HFFc6 (cell line): ENCODE data around the gene WASF3. TPM values are rescaled to one million over a fixed set of nuclear protein-coding genes. Genes with fewer than 3 reads are reported as not detected.

Experiments
- DNase-seq: peaks from one replicate; pipeline ENCODE4 v3.0.0-alpha.2; 2018
- H3K27ac Mint-ChIP-seq: 2 replicates; pipeline ENCODE4 v1.8.0; 2020; ENCODE audit warnings: mild to moderate bottlenecking, mixed read lengths
- H3K27me3 Mint-ChIP-seq: 2 replicates; pipeline ENCODE4 v1.8.0; 2021; ENCODE audit warnings: mild to moderate bottlenecking, moderate library complexity, mixed read lengths; ENCODE audit not compliant: insufficient read depth
- H3K36me3 Mint-ChIP-seq: 2 replicates; pipeline ENCODE4 v1.8.0; 2021; ENCODE audit warnings: low read depth, mixed read lengths
- H3K4me1 Mint-ChIP-seq: 2 replicates; pipeline ENCODE4 v1.8.0; 2020; ENCODE audit warnings: low read depth, mixed read lengths
- H3K4me3 Mint-ChIP-seq: 2 replicates; pipeline ENCODE4 v1.8.0; 2020; ENCODE audit warnings: mild to moderate bottlenecking, moderate library complexity, mixed read lengths
- H3K9me3 Mint-ChIP-seq: 2 replicates; pipeline ENCODE4 v1.8.0; 2020; ENCODE audit warnings: mild to moderate bottlenecking, mixed read lengths
- CTCF ChIP-seq: fragments of 200-600 bp; sonication (generic); IDR thresholded peaks from 2 replicates; pipeline ENCODE4 v1.5.0; 2021; ENCODE audit warnings: antibody characterized with exemption, mild to moderate bottlenecking
- total RNA-seq, 6 experiments: library from RNA; stranded (reverse); fragmentation: NEBNext Ultra II Directional; extraction: Animal tissue kit (Norgen Biotek cat#: 25700); gene quantifications; 2 replicates in 1 of 6; 3 replicates in 5 of 6; pipeline ENCODE4 v1.2.3, GENCODE V29; 2021

The WASF3 gene
- total RNA-seq, 6 experiments from 2014 or later: 26.4 to 32.9 (median 28.2) TPM

- Mint-ChIP-seq H3K9me3 (no peaks in the 10 kb centered on the region), H3K27ac (no peak overlapping the region), H3K27me3 (no peaks in the 10 kb centered on the region), H3K36me3 (peaks cover 9% of the 10 kb centered on the region), H3K4me1 (peaks cover 49% of the 10 kb centered on the region), H3K4me3 (peak overlapping the region; percentile 29; the same call in 1 of the 2 replicates)
- no peak for TF ChIP-seq CTCF
- peak; percentile 20 for DNase-seq
Measured at GRCh38 chr13:26562512-26562890, 5.0 kb downstream of the WASF3 start.

GRCh38 chr13:26563713-26564112 is 6.2 kb downstream of the WASF3 start:
- peaks cover 56% of the 10 kb centered on the region for H3K4me1 Mint-ChIP-seq
- no peak overlapping the region for H3K4me3 Mint-ChIP-seq
- no peak for TF ChIP-seq CTCF
- no peaks in the 10 kb centered on the region for H3K9me3 Mint-ChIP-seq
- no peak for DNase-seq
- no peaks in the 10 kb centered on the region for H3K27me3 Mint-ChIP-seq
- H3K27ac Mint-ChIP-seq: no peak overlapping the region
- H3K36me3 Mint-ChIP-seq: peaks cover 9% of the 10 kb centered on the region

GRCh38 chr13:26568132-26568815 is 10.8 kb downstream of the WASF3 start:
- Mint-ChIP-seq H3K4me1 (peaks cover 50% of the 10 kb centered on the region), H3K4me3 (no peak overlapping the region), H3K27me3 (no peaks in the 10 kb centered on the region; the same call in 1 of the 2 replicates), H3K27ac (no peak overlapping the region), H3K36me3 (peaks cover 19% of the 10 kb centered on the region), H3K9me3 (no peaks in the 10 kb centered on the region)
- no peak for TF ChIP-seq CTCF
- no peak for DNase-seq

GRCh38 chr13:26571518-26571917 is 14.0 kb downstream of the WASF3 start:
- DNase-seq: no peak
- H3K4me3 Mint-ChIP-seq: no peak overlapping the region
- no peaks in the 10 kb centered on the region; the same call in 1 of the 2 replicates for H3K27me3 Mint-ChIP-seq
- no peak for TF ChIP-seq CTCF
- H3K27ac Mint-ChIP-seq: no peak overlapping the region
- H3K4me1 Mint-ChIP-seq: peaks cover 42% of the 10 kb centered on the region
- H3K9me3 Mint-ChIP-seq: no peaks in the 10 kb centered on the region
- H3K36me3 Mint-ChIP-seq: peaks cover 20% of the 10 kb centered on the region

GRCh38 chr13:26575244-26575643 is 17.8 kb downstream of the WASF3 start:
- TF ChIP-seq CTCF: no peak
- H3K27ac Mint-ChIP-seq: peak overlapping the region; percentile 87
- H3K4me3 Mint-ChIP-seq: peak overlapping the region; percentile 50
- H3K4me1 Mint-ChIP-seq: peaks cover 38% of the 10 kb centered on the region
- H3K9me3 Mint-ChIP-seq: peaks cover 9% of the 10 kb centered on the region
- peak; percentile 13 for DNase-seq
- H3K36me3 Mint-ChIP-seq: peaks cover 32% of the 10 kb centered on the region
- H3K27me3 Mint-ChIP-seq: no peaks in the 10 kb centered on the region
